Measurements from ENCODE around the gene ZNF776. TPM values are rescaled to one million over a fixed set of nuclear protein-coding genes. Genes with fewer than 3 reads are reported as not detected.

The ZNF776 gene
- total RNA-seq, 1 donor from 2014 or later: 48.3 TPM

DNA sequence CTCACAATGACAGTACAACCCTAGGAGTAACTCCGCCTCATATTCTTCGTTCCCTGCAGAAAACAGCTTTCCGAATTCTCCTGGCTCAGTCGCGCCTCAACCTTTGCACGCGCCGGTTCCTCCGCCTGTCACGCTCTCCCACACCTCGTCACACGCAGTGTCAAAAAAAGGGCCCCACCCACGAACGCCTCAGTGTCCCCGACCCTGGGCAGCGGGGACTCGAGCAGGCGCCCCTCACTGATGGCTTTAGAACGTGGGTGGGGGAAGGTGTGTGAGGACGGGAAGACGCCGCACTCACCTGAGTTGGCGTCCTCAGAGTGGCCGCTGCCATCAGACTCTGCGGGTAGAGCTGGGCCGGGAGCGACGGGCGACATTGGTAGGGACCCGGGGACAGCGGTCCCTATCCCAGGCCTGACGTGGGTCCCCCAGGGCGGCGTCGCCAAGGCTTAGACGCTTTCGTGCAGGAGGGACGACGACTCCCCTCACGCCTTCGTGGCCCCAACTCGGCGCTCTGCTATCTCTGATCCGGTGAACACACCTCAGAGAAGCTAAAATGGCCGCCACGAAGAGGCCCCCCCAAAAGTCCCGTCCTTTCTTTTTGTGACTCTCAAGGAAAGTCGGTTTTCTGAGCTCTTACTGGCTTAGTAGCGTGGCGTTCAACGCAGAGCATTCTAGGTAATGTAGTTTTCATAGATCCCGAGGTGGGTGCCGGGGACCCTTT lies 37.8 kb upstream of the ZNF776 start, which contains the start of gene ZNF154:
Gene ZNF154, minus strand, starts transcription at position 564 of the 721 bp plus-strand sequence. Its CDS starts 233 bp downstream, at position 331.
- peaks cover 67% of the 10 kb centered on the region for H3K36me3 Mint-ChIP-seq

DNA sequence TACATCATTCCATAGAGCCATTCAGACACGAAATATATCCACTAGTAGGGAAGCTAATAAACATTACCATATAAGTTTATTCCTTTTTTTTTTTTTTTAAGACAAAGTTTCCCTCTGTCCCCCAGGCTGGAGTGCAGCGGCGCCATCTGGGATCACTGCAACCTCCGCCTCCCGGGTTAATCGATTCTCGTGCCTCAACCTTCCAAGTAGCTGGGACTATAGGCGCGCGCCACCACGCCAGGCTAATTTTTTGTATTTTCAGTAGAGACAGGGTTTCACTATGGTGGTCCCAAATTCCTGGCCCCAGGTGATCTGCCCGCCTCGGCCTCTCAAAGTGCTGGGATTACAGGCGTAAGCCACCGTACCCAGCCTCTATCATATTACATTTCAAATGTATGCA lies 37.0 kb upstream of the ZNF776 start:
- Histone ChIP-seq H3K79me2 (ENCODE audit: low read depth) (peaks cover 42% of the 10 kb centered on the region), H3K9me3 (ENCODE audit: low read depth) (no peaks in the 10 kb centered on the region), H3K4me3 (peak overlapping the region; percentile 90), H3F3A (ENCODE audit: low read depth) (no peaks in the 10 kb centered on the region), H4K20me1 (ENCODE audit: low read depth) (peaks cover 10% of the 10 kb centered on the region), H3K4me2 (peak overlapping the region; percentile 88), H3K36me3 (no peaks in the 10 kb centered on the region), H3K27me3 (no peaks in the 10 kb centered on the region), H2AFZ (replicated peaks) (peak overlapping the region; percentile 68), H3K4me1 (peaks cover 8% of the 10 kb centered on the region), H3K9ac (no peak overlapping the region), H3K27ac (no peak overlapping the region)
- DNase-seq (ENCODE audit: low spot score): peak; percentile 11
- Mint-ChIP-seq H3K36me3 (peaks cover 66% of the 10 kb centered on the region), H3K4me3 (peak overlapping the region; percentile 41), H3K4me1 (no peaks in the 10 kb centered on the region), H3K9me3 (peaks cover 83% of the 10 kb centered on the region), H3K27ac (no peak overlapping the region), H3K27me3 (ENCODE audit: insufficient read depth, low read depth) (peaks cover 8% of the 10 kb centered on the region)
- TF ChIP-seq, protein P1, sequence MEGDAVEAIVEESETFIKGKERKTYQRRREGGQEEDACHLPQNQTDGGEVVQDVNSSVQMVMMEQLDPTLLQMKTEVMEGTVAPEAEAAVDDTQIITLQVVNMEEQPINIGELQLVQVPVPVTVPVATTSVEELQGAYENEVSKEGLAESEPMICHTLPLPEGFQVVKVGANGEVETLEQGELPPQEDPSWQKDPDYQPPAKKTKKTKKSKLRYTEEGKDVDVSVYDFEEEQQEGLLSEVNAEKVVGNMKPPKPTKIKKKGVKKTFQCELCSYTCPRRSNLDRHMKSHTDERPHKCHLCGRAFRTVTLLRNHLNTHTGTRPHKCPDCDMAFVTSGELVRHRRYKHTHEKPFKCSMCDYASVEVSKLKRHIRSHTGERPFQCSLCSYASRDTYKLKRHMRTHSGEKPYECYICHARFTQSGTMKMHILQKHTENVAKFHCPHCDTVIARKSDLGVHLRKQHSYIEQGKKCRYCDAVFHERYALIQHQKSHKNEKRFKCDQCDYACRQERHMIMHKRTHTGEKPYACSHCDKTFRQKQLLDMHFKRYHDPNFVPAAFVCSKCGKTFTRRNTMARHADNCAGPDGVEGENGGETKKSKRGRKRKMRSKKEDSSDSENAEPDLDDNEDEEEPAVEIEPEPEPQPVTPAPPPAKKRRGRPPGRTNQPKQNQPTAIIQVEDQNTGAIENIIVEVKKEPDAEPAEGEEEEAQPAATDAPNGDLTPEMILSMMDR (IDR thresholded peaks at IDR 0.05): no peak
- TF ChIP-seq EZH2 (IDR thresholded peaks at IDR 0.05) (no peak), EZH2phosphoT487 (IDR thresholded peaks at IDR 0.05) (no peak)

More for the DNA sequence above, 37.8 kb upstream of the ZNF776 start, which contains the start of gene ZNF154:
- Mint-ChIP-seq H3K4me1 (no peaks in the 10 kb centered on the region), H3K9me3 (peaks cover 83% of the 10 kb centered on the region), H3K4me3 (peak within 1 kb of the TSS; percentile 89), H3K27ac (peak within 1 kb of the TSS; percentile 44), H3K27me3 (ENCODE audit: insufficient read depth, low read depth) (peaks cover 8% of the 10 kb centered on the region)
- H3K4me1 ChIP-seq: peaks cover 8% of the 10 kb centered on the region
- H4K20me1 ChIP-seq (ENCODE audit: low read depth): peaks cover 11% of the 10 kb centered on the region
- H3K36me3 ChIP-seq: no peaks in the 10 kb centered on the region
- peak within 1 kb of the TSS; percentile 88 for H3K4me2 ChIP-seq
- H3K4me3 ChIP-seq: peak within 1 kb of the TSS; percentile 90
- H3K9me3 ChIP-seq (ENCODE audit: low read depth): no peaks in the 10 kb centered on the region
- H3K79me2 ChIP-seq (ENCODE audit: low read depth): peaks cover 50% of the 10 kb centered on the region
- peak; percentile 94 for DNase-seq (ENCODE audit: low spot score)
- H3K9ac ChIP-seq: peak within 1 kb of the TSS; percentile 78
- H3K27ac ChIP-seq: peak within 1 kb of the TSS; percentile 26
- peak within 1 kb of the TSS; percentile 68 for H2AFZ ChIP-seq (replicated peaks)
- no peaks in the 10 kb centered on the region for H3K27me3 ChIP-seq
- TF ChIP-seq EZH2phosphoT487 (IDR thresholded peaks at IDR 0.05): no peak
- TF ChIP-seq, protein P1 (IDR thresholded peaks at IDR 0.05): no peak
- no peak for TF ChIP-seq EZH2 (IDR thresholded peaks at IDR 0.05)
- H3F3A ChIP-seq (ENCODE audit: low read depth): no peaks in the 10 kb centered on the region

DNA sequence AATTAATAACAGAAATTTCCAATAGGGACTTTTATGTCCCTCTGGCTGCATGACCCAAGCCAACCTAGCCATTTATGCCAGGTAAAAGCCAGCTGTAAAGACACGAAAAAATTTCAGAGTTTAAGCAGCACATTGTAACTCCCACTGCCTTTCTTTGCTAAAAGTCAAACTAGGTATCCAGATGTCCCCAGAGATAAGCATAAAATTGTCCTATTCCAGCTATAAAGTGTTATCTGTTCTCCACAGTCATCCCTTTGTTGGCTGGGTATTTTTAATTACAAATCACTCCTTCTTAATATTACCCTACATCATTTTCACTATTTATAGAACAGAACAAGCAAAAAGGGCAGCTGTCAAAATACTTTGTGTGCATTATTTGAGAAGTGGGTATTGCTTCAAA lies 34.4 kb upstream of the ZNF776 start:
- Histone ChIP-seq H3K27me3 (no peaks in the 10 kb centered on the region), H3K79me2 (ENCODE audit: low read depth) (peaks cover 16% of the 10 kb centered on the region), H3K9ac (no peak overlapping the region), H3K36me3 (no peaks in the 10 kb centered on the region), H3F3A (ENCODE audit: low read depth) (no peaks in the 10 kb centered on the region), H4K20me1 (ENCODE audit: low read depth) (no peaks in the 10 kb centered on the region), H3K9me3 (ENCODE audit: low read depth) (no peaks in the 10 kb centered on the region), H3K4me2 (no peak overlapping the region), H3K4me3 (no peak overlapping the region), H3K4me1 (peaks cover 6% of the 10 kb centered on the region), H3K27ac (no peak overlapping the region), H2AFZ (replicated peaks) (no peak overlapping the region)
- Mint-ChIP-seq H3K4me1 (no peaks in the 10 kb centered on the region), H3K27me3 (ENCODE audit: insufficient read depth, low read depth) (peaks cover 8% of the 10 kb centered on the region), H3K27ac (no peak overlapping the region), H3K4me3 (no peak overlapping the region), H3K9me3 (peaks cover 81% of the 10 kb centered on the region), H3K36me3 (peaks cover 65% of the 10 kb centered on the region)
- no peak for DNase-seq (ENCODE audit: low spot score)
- TF ChIP-seq EZH2phosphoT487 (IDR thresholded peaks at IDR 0.05) (no peak), EZH2 (IDR thresholded peaks at IDR 0.05) (no peak)
- TF ChIP-seq, protein P1 (IDR thresholded peaks at IDR 0.05): no peak
